Measurements from ENCODE around the gene SPHK2.
A peak's percentile ranks its signal among the peaks of the same experiment; 100 is the strongest.
"Not testable (repeated sequence)": the region's sequence is repeated elsewhere in the genome, so short reads cannot be mapped to it uniquely, and the experiment has no call there.

Gene SPHK2

DNA sequence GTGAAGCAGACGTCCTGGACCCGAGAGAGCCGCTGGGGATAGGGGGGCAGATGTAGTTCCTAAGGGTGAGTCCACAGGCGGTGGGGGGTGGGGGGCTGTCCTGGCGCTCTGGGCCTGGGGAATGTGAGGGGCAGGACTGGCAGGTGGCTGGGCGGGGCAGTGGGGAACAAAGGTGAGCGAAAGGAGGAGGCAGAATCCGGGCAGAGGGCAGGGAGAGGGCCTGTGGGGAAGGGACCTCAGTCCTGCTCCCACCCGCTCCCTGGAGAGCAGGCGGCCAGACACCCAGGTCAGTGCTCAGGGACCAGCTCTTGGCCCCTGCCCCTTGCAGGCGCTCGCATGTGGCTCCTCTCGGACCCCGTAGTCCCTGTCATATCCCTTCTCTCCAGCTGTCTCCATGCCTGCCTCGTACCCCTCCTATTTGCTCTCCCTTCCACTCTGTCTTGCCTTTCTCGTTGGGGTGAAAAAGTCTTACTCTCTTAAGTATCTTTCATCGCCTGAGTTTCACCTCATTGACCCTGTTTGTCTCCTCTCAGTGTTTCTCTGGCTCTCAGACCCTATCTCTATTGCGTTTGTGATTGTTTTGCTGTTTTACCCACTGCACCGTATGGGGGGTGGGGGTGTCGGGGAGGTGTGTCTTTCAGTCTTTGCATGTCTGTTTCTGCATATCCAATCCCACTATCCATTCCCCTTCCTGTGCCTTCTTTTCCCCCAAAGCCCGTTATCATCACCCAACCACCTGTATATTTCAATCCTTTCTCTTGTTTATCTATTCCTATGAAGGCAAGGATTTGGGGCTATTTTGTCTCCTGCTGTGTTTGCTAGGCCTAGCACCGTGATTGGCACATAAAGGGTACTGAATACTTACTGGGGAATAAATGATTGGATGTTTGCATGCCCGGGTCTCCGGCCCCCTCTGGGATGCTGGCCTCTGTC, 5.8 kb downstream of the SPHK2 start:
- no peak for DNase-seq

DNA sequence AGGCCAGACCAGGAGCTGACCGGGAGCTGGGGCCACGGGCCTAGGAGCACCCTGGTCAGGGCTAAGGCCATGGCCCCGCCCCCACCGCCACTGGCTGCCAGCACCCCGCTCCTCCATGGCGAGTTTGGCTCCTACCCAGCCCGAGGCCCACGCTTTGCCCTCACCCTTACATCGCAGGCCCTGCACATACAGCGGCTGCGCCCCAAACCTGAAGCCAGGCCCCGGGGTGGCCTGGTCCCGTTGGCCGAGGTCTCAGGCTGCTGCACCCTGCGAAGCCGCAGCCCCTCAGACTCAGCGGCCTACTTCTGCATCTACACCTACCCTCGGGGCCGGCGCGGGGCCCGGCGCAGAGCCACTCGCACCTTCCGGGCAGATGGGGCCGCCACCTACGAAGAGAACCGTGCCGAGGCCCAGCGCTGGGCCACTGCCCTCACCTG, 6.6 kb downstream of the SPHK2 start:
- DNase-seq: no peak

DNA sequence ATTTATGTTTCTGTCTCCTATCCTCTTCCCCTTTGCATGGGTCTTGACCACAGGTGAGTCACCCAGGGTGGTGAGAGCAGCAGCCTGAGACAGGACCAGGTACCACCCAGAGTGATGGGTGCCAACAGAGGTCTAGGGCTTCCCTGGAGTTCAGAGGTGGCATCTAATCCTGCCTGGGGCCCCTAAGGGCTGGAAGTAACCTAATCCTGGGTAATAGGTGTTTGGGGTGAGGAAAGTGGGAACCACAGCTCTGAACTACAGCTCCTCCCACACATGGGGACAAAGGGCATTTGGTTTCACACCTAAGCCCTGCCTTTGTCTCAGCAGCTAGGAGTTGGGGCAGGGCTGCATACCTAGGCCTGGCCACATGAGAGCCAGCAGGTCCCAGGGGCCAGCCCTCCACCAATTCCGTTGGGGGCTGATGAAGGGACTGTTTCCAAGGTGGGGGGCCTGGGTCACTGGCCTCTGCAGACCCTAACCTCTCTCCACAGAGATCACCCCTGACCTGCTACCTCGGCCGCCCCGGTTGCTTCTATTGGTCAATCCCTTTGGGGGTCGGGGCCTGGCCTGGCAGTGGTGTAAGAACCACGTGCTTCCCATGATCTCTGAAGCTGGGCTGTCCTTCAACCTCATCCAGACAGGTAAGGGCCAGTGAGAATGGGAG, 8.0 kb downstream of the SPHK2 start:
- no peak for DNase-seq

DNA sequence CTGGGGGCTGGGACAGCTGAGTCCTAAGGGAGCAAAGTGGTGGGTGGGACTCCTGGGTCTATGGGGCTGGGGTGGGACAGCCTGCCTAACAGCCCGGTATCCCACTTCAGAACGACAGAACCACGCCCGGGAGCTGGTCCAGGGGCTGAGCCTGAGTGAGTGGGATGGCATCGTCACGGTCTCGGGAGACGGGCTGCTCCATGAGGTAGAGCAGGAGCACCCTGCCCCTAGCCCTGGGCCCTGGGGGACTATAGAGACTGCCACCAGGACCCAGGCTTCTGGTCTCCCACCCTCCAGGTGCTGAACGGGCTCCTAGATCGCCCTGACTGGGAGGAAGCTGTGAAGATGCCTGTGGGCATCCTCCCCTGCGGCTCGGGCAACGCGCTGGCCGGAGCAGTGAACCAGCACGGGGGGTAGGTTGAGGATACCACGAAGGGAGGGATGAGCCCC, 8.6 kb downstream of the SPHK2 start:
- no peak for DNase-seq

DNA sequence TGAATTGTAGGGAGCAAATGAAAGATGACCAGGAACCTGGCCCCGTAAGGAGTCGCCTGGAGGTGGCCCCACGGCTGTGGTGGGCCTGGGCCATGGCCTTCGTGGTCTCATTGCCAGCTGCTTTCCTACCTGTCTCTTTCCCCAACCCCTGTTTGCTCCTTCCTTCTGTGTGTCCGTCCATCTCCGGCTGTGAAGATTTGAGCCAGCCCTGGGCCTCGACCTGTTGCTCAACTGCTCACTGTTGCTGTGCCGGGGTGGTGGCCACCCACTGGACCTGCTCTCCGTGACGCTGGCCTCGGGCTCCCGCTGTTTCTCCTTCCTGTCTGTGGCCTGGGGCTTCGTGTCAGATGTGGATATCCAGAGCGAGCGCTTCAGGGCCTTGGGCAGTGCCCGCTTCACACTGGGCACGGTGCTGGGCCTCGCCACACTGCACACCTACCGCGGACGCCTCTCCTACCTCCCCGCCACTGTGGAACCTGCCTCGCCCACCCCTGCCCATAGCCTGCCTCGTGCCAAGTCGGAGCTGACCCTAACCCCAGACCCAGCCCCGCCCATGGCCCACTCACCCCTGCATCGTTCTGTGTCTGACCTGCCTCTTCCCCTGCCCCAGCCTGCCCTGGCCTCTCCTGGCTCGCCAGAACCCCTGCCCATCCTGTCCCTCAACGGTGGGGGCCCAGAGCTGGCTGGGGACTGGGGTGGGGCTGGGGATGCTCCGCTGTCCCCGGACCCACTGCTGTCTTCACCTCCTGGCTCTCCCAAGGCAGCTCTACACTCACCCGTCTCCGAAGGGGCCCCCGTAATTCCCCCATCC, 9.4 kb downstream of the SPHK2 start:
- DNase-seq: no peak

DNA sequence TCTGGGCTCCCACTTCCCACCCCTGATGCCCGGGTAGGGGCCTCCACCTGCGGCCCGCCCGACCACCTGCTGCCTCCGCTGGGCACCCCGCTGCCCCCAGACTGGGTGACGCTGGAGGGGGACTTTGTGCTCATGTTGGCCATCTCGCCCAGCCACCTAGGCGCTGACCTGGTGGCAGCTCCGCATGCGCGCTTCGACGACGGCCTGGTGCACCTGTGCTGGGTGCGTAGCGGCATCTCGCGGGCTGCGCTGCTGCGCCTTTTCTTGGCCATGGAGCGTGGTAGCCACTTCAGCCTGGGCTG, 9.9 kb downstream of the SPHK2 start:
- no peak for DNase-seq

DNA sequence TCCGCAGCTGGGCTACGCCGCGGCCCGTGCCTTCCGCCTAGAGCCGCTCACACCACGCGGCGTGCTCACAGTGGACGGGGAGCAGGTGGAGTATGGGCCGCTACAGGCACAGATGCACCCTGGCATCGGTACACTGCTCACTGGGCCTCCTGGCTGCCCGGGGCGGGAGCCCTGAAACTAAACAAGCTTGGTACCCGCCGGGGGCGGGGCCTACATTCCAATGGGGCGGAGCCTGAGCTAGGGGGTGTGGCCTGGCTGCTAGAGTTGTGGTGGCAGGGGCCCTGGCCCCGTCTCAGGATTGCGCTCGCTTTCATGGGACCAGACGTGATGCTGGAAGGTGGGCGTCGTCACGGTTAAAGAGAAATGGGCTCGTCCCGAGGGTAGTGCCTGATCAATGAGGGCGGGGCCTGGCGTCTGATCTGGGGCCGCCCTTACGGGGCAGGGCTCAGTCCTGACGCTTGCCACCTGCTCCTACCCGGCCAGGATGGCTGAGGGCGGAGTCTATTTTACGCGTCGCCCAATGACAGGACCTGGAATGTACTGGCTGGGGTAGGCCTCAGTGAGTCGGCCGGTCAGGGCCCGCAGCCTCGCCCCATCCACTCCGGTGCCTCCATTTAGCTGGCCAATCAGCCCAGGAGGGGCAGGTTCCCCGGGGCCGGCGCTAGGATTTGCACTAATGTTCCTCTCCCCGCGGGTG, 10.4 kb downstream of the SPHK2 start:
- no peak for DNase-seq

DNA sequence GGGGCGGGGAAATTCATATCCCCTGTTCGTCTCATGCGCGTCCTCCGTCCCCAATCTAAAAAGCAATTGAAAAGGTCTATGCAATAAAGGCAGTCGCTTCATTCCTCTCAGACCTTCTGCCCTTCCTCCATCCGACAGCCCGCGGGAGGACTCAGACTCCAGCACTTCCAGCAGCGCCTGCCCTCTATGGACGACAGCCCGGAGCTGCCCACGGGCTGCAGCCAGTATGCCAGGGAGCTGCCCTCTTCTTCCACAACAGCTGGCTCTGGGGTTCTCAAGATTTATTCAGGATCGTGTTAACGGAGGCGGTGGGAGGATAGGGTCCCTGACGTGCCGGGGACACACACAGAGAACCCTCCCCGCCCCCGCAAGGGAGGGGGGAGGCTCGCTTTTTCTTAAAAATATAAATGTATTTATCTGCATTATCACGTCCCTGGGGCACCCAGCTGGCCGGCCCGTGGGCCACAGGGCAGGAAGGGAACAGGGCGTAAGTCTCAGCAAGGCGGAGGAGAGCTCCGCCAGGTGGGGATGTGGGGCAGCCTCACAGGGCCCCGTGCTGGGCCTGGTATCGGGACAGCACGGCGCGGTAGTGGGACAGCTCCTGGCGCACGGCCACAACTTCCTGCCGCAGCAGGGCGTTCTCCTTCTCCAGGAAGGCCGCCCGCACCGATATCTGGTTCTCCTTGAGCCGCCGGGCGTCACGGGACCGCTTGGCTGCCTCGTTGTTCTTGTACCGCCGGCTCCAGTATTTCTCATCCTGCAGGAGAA, 11.2 kb downstream of the SPHK2 start:
- no peak for DNase-seq

DNA sequence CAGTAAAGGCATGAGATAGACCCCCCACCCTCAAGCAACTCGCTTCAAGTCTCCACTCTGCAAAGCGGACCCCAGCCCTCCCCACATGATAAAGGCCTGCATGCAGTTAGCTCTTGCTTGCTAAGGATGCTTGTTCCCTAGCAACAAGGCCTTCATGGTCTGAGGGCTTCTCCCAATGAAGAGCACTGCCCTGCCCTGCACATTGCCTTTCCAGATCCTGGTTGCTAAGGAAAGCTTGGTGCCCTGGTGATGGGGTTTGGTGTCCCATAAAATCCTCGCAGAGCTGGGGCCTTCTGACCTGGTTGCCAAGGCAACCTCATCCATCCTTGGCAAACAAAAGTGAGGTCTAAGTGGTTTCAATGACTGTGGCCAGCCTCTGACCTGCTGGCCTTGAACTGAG, 11.9 kb downstream of the SPHK2 start:
- no peak for DNase-seq

DNA sequence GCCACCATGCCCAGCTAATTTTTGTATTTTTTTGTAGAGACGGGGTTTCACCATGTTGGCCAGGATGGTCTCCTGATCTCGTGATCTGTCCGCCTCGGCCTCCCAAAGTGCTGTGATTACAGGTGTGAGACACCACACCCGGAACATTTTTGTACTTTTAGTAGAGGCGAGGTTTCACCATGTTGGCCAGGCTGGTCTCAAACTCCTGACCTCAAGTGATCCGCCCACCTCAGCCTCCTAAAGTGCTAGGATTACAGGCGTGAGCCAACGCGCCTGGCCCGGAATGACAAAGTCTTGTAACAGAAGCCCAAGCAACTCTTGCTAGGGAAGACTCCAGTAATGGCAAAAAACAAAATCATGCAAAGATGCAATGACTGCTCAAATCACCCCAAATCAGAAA, 13.0 kb downstream of the SPHK2 start:
- not testable (repeated sequence) for DNase-seq

DNA sequence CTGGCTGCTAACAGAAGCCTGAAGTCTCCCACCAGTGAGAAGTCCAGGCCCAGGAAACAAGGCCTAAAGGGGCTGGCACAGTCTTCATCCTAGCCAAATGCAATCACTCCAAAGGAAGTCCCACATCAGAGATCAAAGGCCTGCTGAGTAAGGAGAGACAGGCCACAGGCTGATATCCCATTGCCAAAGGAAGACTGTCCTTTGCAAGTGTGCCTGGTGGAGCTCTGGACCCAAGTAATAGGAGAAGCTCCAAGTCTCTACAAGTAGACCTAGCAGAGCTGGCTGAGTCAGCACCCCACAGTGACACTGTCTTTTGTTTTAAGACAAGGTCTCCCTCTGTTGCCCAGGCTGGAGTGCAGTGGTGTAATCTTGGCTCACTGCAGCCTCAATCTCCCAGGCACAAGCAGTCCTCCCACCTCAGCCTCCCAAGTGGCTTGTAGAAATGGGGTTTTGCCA, 13.4 kb downstream of the SPHK2 start:
- peak; percentile 31 for DNase-seq

DNA sequence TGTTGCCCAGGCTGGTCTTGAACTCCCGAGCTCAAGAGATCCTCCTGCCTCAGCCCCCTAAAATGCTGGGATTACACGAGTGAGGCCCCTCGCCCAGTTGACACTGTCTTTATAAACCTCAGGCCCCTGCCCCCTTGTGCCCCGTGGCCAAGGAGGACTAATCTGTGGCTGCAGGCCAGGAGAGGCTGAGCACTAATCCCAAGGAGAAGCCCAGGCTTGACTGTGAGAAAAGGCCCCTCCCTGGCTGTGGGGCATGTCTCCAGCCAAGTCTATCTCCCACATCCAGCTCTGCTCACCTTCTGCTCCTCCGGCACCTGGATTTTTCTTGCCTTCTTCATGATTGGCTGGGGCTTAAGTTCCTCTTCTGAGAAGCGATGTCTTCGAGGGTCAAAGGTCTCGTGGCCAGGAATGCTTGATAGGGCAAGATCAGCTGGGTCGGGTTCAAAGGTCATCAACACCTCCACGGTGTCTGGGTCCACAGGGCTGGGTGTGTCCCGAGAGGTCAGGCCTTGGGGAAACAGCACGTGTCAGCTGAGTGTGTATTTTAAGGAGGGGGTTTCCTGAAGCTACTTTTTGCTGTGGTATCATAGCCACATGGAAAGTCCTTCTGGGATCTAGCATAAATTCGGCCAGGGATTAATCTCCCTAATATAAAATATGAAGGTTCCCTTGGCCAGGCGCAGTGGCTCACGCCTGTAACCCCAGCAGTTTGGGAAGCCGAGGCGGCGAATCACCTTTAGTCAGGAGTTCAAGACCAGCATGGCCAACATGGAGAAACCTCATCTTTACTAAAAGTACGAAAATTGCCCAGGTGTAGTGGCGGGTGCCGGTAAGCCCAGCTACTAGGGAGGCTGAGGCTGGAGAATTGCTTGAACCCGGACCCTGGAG, 14.1 kb downstream of the SPHK2 start:
- no peak for DNase-seq

DNA sequence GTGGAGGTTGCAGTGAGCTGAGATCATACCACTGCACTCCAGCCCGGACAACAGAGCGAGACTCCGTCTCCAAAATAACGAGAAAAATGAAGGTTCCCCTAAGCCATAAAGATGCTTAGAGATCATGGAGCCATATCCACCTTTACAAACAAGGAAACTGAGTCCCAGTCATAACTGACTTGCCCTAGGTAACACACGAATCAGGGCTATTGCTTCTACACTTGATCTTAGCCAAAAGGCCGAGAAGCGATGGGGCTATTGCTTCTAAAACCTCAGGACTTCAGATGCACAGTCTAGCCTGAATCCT, 14.7 kb downstream of the SPHK2 start:
- no peak for DNase-seq

DNA sequence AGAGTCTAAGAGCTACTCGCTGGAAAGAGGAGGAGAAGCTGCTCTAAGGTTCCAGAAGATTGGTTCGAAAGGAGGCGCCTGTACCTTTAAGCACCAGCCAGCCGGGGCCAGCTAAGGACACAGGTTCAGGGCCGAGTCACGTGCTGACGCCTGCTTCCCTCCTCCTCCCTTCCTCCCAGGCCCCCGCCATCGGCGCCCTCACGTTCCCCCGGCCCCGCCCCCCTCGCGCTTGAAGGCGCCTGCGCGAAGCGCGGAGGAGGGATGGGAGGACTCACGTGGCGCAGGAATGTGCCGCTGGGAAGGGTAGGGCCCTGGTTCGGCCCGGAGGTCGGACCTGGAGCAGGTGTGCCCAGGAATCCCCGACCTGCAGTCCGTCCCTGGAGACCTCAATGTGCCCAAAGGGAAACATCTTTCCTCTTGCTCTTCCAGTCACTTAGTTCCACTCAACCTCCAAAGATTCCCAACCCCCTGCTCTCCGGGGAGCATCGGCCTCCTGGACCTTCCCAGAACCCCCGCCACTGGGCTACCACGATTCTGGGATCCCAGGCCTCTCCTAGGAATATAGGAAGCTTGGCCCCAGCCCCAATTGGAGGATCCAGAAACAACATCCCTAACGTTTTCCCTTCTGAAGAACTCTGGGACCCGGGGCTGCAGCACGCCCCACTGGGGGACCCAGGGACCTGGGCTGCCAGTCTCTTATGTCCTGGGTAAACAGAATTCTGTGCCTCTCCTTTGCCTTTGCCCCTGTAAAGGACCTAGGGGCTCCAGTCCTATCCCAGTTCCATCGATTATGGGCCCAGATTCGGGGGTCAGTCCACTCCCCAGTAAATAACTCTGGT, 15.3 kb downstream of the SPHK2 start:
- peak; percentile 83 for DNase-seq

DNA sequence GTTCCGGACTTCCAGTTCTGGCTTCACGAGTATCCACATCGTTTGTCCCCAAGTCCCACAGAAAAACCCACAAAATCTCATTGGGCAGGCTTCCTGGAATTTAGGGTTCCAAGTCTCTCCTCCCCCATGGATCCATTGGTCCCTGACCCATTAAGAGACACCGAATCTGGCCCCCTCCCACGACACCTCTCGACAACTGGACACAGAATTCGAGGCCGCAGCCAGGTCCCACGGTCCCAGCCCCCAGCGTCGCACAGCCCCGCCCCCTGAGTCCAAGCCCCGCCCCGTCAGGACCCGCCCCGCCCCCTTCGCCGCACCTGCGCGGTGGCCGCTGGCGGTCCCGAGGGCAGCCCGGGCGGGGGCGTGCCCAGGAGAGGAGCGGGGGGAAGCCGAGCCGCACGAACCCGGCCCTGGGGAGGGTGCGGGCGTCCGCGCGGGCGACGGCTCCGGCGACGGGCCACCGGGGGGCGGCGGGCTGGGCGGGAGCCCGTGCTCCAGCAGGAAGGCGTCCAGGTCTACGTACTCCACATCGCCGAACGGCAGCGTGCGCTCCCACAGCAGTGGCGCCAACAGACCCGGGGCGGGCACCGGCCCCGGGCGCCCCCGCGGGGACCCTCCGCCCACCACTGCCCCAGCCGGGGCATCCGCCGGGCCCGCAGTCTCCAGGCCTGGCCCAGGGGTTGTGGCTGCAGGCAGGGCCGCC, 16.1 kb downstream of the SPHK2 start:
- peak; percentile 56 for DNase-seq

DNA sequence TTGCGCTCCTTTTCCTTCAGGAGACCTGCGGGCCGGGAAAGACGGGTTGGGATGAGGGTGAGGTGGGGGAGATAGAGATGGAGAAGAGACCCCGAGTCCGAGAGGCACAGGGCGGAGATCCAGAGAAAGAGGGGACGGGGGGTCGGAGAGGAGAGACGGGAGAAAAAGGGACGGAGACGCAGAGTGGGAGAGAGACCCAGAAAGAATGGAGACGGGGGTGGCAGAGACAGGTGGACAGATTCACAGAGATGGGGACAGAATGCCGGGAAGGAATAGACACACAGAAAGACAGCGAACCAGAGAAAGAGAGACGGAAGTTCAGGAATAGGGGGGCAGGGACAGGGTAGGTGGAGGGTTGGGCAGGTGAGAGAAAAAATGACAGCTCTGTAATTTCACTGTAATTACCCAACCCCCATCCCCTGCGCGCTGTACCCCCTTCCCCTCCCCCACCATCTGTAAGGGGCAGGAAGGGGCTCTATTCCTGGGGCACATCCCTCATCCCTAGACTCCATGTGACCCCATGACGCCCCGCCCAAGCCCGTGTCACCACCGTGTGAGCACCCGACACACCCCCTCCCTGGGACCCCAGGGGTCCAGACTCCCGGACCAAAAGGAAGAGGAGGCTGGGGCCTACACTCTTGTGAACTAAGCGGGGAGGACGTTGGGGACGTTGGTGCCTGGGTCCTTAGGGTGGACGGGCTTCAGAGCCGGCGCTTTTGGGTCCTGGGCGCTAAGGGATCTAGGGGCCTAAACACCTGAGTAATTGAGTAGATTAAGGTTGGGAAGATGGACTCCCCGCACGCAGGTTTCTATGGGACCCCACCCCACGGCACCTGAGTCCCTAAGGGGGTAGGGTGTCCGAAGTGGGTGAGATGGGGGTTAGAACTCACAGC, 16.9 kb downstream of the SPHK2 start:
- DNase-seq: no peak

DNA sequence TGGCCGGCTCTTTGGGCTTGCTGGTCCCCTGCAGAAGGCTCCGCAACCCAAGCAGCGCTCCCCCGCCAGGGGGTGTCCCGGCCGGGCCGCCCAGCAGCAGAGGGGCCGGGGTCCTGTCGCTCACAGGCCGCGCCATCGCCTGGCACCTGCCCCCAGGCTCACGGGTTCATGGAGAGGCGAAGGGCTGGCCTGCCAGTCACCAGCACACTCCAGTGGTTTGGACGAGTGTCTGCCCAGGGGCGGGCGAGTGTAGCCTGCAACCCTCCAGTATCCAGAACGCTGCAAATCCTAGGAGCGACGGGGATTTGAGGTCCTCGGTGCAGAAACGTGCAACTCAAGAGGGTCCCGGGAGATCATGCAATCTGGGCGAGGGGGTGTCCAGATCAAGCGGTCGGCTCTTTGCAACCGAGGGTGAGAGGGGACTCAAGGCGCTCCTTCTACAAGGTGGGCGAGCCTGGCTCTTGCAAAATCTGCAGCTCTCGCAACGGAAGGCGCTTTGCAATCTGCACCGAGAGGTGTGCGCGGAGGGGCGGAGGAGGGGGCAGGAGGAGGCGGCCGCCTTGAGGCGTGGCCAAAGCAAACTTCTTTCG, 17.6 kb downstream of the SPHK2 start, which contains the start of gene DBP:
Gene DBP (minus strand): TSS at position 521 of the 590 bp plus-strand sequence. CDS start 385 bp downstream, at position 136.
- peak; percentile 53 for DNase-seq

DNA sequence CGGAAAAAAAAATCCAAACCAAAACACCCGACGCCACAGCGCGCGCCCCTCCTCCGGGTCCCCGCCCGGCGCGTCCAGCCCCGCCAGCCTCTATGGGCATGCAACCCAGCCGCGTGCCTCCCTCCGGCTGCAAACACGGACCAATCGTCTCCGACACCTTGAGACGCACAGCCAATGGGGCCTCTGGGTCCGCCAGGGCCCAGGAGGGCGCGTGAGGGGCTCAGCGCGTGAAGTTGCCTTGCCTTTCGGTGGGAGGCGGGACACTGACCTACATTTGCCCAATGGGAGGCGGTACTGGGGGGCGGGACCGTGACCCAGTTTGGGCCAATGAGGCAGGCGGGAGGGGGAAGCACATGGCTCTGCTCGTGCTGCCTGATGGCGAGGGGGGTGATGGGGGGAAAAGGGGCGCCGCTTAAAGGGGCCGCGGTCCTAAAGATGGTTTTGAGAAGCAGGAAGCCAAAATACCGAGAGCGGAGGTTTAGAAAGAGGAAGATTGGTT, 18.2 kb downstream of the SPHK2 start:
- peak; percentile 96 for DNase-seq

All from inflammatory macrophage treated with lipopolysaccharide for 4 hours (primary cell).